Neural progenitor cell (in vitro differentiated cells): ENCODE data around the gene DVL2.

Source experiments
- CTCF ChIP-seq: fragments of 200-600 bp; sonication (generic); IDR thresholded peaks from 2 replicates; pipeline ENCODE4 v1.5.1; 2017; ENCODE audit warnings: antibody characterized with exemption, mild to moderate bottlenecking
- EZH2 ChIP-seq: fragments of 200-600 bp; sonication (generic); IDR thresholded peaks from 2 replicates; pipeline ENCODE4 v1.6.1; 2017; ENCODE audit warnings: antibody characterized with exemption, mild to moderate bottlenecking, moderate library complexity

GRCh38 chr17:7263801-7264078, 29.4 kb upstream of the DVL2 start:
- TF ChIP-seq CTCF, result no peak
- no peak for TF ChIP-seq EZH2
